GM12865 (cell line): ENCODE results near the gene GALNT9.

Source experiments
- DNase-seq: peaks from one replicate; pipeline ENCODE4 v3.0.0; 2010; ENCODE audit warnings: low read depth
- H3K4me3 ChIP-seq: 2 replicates; pipeline ENCODE4 v1.5.1; 2011; ENCODE audit warnings: mild to moderate bottlenecking, low read depth, low read length, control low read depth
- CTCF ChIP-seq: IDR thresholded peaks from 2 replicates; pipeline ENCODE4 v1.5.1; 2011; ENCODE audit warnings: low read length, control low read depth, low read depth, inconsistent platforms; ENCODE audit not compliant: insufficient read depth; ENCODE audit errors: missing control alignments

Gene GALNT9

GRCh38 chr12:132292328-132293319 is 36.8 kb downstream of the GALNT9 start:
- no peak overlapping the region for H3K4me3 ChIP-seq
- TF ChIP-seq CTCF, result no peak
- no peak for DNase-seq

- DNase-seq, result no peak
- H3K4me3 ChIP-seq, result no peak overlapping the region
- no peak for TF ChIP-seq CTCF
These were observed 37.8 kb downstream of the GALNT9 start for GRCh38 chr12:132291402-132292175.

- TF ChIP-seq CTCF, result no peak
- H3K4me3 ChIP-seq, result no peak overlapping the region
- DNase-seq, result no peak
These were observed 39.2 kb downstream of the GALNT9 start for GRCh38 chr12:132290203-132290540.

GRCh38 chr12:132289356-132290202 is 39.8 kb downstream of the GALNT9 start:
- no peak for DNase-seq
- no peak overlapping the region for H3K4me3 ChIP-seq
- TF ChIP-seq CTCF, result no peak

- DNase-seq, result no peak
- TF ChIP-seq CTCF, result no peak
- no peak overlapping the region for H3K4me3 ChIP-seq
These were observed 40.7 kb downstream of the GALNT9 start for GRCh38 chr12:132288516-132289215.
